HL-60 (cell line): ENCODE results near the gene PLPPR5.

ENCODE experiments used
- DNase-seq, 2 experiments: peaks; one replicate each; pipeline ENCODE4 v3.0.0-alpha.2; 2010 to 2020; ENCODE audit warnings: low read depth in 1 of 2, low spot score in 1 of 2
- H3K27ac ChIP-seq: fragments of 250-450 bp; sonication (Bioruptor Pico); replicated peaks from 2 replicates; pipeline ENCODE4 v1.5.1; 2020; ENCODE audit warnings: mild to moderate bottlenecking, moderate library complexity
- H3K27me3 ChIP-seq: fragments of 250-450 bp; sonication (Bioruptor Pico); 2 replicates; pipeline ENCODE4 v1.5.1; 2021; ENCODE audit warnings: mild to moderate bottlenecking, moderate library complexity; ENCODE audit not compliant: insufficient read depth, poor library complexity, severe bottlenecking
- H3K4me3 ChIP-seq: replicated peaks from 2 replicates; pipeline ENCODE4 v1.5.1; 2011; ENCODE audit warnings: mild to moderate bottlenecking, control low read depth, low read length; ENCODE audit not compliant: insufficient read depth
- CTCF ChIP-seq: IDR thresholded peaks from one replicate; pipeline ENCODE4 v1.5.1; 2011; ENCODE audit warnings: low read length, control low read depth, inconsistent platforms; ENCODE audit not compliant: insufficient read depth
- GABPA ChIP-seq: IDR thresholded peaks from 2 replicates; pipeline ENCODE4 v1.6.1; 2012; ENCODE audit warnings: low read depth
- POLR2AphosphoS5 ChIP-seq: IDR thresholded peaks from 2 replicates; pipeline ENCODE4 v1.6.1; 2012; ENCODE audit warnings: low read depth
- REST ChIP-seq: IDR thresholded peaks from 2 replicates; pipeline ENCODE4 v1.6.1; 2012; ENCODE audit warnings: low read depth; ENCODE audit not compliant: insufficient replicate concordance
- SPI1 ChIP-seq: IDR thresholded peaks from 2 replicates; pipeline ENCODE4 v1.6.1; 2012; ENCODE audit warnings: low read depth, mild to moderate bottlenecking, borderline replicate concordance

PLPPR5 gene

GRCh38 chr1:98939471-98939870, 65.2 kb downstream of the PLPPR5 start:
- Histone ChIP-seq H3K4me3 (no peak overlapping the region), H3K27ac (no peak overlapping the region), H3K27me3 (no peaks in the 10 kb centered on the region)
- DNase-seq = no peak
- TF ChIP-seq CTCF = no peak
- TF ChIP-seq GABPA = no peak

DNA sequence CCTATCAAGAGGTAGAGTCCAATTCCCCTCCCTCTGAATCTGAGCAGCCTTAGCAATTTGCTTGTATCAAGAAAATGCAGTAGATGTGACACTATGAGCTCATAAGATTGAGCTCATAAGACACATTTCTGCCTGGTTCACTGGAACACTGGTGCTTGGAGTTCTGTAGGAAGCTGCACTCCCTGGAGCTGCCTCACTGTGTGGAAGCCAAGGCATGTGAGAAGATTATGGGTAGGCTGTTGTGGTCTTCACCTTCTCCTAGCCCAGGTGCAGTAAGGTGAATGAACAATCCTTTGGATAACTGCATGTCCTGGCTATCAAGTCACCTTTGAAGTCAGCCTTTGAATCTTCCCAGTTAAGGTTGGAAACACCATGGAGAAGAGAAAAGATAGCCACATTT, 67.3 kb downstream of the PLPPR5 start:
- no peak for DNase-seq
- Histone ChIP-seq H3K27me3 (no peaks in the 10 kb centered on the region), H3K4me3 (no peak overlapping the region), H3K27ac (no peak overlapping the region)
- TF ChIP-seq GABPA (no peak), REST (no peak), SPI1 (no peak), CTCF (no peak), POLR2AphosphoS5 (no peak)

DNA sequence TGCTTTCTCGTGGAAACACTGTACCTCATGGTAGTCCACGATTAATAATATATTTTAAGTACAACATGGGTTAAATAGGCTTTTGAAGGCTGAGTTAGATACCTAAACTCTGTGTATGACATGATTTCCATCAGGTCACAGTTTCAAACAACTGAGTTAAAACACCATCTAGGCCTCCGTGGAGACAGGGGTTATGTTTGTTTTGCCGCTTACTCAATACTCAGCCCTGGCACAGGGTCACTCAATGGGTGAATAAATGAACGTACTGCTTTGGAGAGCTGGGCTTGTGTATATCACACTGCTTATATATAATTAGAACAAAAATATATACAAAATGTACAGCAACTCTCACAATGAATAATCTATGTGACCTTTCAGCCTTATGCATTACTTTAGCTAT, 72.5 kb downstream of the PLPPR5 start:
- Histone ChIP-seq H3K4me3 (no peak overlapping the region), H3K27me3 (no peaks in the 10 kb centered on the region), H3K27ac (no peak overlapping the region)
- no peak for TF ChIP-seq REST
- no peak for TF ChIP-seq GABPA
- no peak for TF ChIP-seq POLR2AphosphoS5
- no peak for TF ChIP-seq SPI1
- no peak for TF ChIP-seq CTCF
- DNase-seq = no peak

GRCh38 chr1:98931128-98931835, 73.4 kb downstream of the PLPPR5 start:
- DNase-seq = no peak
- H3K4me3 ChIP-seq = no peak overlapping the region
- TF ChIP-seq SPI1 (no peak), GABPA (no peak), POLR2AphosphoS5 (no peak), CTCF (no peak), REST (no peak)
- no peaks in the 10 kb centered on the region for H3K27me3 ChIP-seq
- H3K27ac ChIP-seq = no peak overlapping the region
